Iris pigment epithelial cell (primary cell): Measurements from ENCODE around the gene TIAM1.

Experiments
- DNase-seq: peaks from one replicate; pipeline ENCODE4 v3.0.0-alpha.2; 2011; ENCODE audit warnings: low read depth

Gene TIAM1

DNA sequence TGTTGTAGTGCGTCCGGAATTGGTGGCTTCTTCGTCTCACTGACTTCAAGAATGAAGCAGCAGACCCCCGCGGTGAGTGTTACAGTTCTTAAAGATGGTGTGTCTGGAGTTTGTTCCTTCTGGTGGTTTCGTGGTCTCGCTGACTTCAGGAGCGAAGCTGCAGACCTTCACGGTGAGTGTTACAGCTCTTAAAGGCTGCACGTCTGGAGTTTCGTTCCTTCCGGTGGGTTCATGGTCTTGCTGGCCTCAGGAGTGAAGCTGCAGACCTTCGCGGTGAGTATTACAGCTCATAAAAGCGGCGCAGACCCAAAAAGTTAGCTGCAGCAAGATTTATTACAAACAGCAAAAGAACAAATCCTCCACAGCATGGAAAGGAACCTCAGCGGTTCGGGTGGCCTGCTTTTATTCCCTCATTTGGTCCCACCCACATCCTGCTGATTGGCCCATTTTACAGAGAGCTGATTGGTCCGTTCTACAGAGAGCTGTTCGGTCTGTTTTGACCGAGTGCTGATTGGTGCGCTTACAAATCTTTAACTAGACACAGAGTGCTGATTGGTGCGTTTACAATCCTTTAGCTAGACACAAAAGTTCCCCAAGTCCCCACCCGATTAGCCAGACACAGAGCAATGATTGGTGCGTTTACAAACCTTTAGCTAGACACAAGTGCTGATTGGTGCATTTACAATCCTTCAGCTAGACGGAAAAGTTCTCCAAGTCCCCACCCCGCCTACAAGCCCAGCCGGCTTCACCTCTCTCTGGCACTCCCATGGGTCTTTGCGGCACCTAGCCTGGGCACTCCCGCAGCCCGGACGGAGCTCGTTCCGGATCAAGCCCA, 256.2 kb downstream of the TIAM1 start:
- no peak for DNase-seq

GRCh38 chr21:31084689-31085088, 259.4 kb downstream of the TIAM1 start:
- DNase-seq: no peak

DNA sequence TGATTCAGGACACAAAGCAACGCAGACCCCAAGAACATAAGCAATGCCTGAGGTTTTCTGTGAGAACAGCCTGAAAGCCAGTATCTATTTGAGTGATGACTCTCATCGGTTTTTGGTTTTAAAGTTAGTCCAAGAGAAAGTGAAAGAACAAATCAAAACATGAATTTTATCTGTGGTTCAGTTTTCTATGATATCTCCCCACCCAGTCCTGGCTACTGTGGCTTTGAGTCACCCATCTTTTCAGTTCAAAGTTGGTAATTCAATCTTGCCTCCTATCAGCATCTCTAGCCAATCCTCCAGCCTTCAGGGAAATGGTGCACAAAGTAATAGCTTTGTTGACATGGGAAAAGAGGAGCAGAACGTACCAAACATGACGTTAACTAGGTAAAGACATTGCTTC, 265.3 kb downstream of the TIAM1 start:
- DNase-seq: no peak

GRCh38 chr21:31078216-31078615, 265.8 kb downstream of the TIAM1 start:
- no peak for DNase-seq

- no peak for DNase-seq
Observed at GRCh38 chr21:31075848-31076247, 268.2 kb downstream of the TIAM1 start.

GRCh38 chr21:31072533-31072932, 271.5 kb downstream of the TIAM1 start:
- DNase-seq: no peak
